Middle frontal gyrus (tissue), 1 donor: ENCODE data around the gene THAP7.

Source experiments
- DNase-seq: peaks from one replicate; pipeline ENCODE4 v3.0.0-alpha.2; 2015; ENCODE audit warnings: low spot score; ENCODE audit errors: extremely low spot score

The THAP7 gene

DNA sequence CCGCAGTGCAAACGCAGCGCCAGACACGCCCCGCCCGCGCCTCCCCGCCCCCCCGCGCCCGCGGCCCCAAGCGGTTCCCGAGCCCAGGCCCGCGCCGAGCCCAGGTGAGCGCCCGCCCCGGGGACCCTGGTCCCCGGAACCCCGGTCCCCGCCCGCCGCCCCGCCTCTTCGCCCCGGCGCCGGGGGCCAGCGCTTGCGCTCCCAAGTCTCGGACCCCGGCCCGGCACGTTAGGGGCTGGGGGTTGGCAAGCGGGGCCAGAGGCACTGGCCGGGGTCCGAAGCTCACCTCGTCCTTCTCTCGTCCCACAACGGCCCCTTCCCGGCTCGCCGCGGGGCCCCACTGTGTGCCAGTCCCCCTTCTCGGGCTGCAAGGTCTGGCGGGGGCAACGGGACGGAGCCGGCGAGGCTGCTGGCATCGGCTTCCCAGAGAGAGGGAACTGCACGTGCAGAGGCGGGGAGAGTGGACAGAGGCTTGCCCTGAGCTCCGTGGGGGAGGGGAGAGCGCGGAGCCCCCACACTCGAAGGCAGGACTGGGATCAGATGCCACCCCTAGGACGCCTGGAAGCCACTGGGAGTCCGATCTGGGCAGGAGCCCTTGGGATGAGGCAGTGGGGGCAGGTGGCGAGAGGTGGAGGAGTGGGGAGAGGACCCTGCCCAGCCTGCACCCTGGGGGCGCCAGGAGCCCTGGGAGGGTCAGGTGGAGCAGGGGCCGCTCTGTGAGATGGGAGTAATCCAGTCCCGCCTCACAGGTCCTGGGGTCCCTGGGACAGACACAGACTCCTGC, 36.6 kb downstream of the THAP7 start:
- DNase-seq = no peak

DNA sequence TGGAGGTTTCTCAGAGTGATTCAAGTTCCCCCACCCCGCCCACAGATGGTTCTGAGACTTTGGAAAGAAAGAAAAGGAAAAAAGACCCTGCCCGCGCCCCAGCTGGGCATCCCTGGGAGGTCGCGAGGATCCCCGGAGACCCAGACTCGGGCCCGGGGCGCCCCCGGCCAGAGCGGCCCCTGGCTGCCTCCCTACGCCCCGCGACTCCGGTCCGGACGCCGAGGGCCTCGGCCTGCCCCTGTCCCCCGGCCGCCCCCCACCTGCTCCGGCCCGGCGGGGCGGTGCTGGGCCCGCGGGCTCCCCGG, 37.2 kb downstream of the THAP7 start:
- no peak for DNase-seq

DNA sequence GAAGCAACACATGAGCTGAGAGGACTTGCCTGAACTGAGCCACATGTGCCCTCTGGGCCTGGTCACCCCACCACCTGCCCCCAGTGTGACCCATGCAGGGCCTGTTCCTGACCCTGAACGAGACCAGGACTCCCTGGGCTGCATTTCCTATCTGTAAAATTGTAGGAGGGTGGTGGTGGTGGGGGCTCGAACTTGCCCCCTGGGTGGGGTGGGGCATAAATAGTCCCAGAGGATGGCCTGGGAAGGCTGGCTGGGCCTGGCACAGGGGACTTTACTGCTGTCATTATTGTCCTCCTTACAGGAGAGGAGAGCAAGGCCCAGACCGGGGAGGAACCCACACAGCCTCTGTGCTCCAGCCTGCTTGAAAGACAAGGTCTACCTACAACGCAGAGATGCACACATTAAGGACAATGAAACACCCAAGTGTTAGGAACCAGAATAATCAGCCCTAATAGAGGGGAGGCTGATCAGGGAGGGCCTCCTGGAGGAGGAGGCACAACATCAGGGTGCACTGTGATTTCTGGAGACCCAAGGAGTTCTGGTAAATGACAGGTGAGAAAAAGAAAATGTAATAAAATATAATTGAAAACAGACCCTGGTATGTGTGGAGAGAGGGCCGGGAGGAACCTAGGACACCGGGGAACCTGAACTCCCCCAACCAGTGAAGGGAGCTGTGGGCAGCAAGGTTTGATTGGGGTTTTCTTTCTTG, 37.7 kb downstream of the THAP7 start:
- no peak for DNase-seq

DNA sequence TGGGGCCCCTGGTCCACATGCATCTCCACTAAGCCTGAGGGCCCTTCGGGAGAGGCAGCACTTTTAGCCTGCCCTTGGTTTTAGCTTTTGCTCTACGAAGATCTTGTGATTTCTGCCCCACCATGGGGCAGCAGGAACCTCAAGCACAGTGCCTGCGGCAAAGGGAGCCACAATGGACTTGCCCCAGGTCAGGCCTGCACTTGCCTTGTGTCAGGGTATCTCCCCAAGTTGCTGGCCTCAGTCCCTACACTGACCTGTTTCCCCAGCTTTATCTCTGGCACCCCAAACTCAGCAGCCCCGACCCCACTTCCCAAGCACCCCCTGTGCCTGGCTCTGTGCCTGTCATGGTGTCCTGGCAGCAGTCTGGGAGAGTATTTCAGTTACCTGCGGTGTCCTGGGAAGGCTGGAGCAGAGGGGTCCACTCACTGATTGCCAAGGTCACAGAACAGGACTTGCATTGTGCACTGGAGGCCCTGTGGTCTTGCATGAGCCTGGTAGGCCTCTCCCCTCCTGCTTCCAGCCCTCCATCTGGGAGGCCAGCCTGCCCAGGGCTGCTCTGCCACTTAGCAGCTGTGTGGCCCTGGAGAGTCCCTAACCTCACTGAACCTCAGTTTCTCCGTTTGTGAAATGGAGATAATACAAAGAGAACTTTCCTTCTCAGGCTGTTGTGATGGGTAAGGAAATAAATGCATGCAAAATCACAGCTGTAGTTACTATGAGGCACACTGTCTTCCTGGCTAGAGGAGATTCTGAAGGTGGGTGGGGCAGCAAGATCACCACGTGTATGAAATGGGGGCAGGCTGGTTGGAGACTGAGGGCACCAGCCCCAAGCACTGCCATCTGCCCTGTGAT, 38.5 kb downstream of the THAP7 start:
- DNase-seq = no peak

DNA sequence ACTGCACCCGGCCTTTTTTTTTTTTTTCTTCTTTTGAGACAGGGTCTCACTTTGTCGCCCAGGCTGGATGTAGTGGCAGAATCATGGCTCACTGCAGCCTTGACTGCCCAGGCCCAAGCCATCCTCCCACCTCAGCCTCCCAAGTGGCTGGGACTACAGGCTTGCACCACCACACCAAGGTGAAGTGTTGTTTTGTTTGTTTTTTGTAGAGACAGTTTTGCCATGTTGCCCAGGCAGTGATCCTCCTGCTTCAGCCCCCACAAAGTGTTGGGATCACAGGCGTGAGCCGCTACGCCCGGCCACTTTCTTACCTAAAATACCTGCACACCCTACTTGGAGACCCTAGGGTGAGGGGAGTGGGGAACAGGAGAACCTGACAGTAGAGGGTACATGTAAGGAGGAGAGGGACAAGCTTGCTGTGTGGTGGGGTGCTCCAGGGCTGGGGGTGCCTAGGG, 39.4 kb downstream of the THAP7 start:
- DNase-seq = no peak

DNA sequence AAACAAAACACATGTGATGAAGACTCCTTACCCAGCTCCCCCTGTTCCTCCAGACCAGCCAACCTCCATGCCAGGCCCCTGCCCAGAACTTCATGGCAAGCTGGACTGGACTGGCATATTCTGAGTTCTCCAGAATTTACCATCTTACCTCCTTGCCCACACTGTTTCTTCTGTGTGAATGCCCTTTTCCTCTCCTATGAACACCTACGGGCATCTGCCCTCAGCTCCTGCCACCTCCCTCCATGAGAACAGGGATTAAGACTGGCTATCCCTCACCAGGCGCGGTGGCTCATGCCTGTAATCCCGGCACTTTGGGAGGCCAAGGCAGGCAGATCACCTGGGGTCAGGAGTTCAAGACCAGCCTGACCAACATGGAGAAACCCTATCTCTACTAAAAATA, 41.3 kb downstream of the THAP7 start:
- DNase-seq = no peak

DNA sequence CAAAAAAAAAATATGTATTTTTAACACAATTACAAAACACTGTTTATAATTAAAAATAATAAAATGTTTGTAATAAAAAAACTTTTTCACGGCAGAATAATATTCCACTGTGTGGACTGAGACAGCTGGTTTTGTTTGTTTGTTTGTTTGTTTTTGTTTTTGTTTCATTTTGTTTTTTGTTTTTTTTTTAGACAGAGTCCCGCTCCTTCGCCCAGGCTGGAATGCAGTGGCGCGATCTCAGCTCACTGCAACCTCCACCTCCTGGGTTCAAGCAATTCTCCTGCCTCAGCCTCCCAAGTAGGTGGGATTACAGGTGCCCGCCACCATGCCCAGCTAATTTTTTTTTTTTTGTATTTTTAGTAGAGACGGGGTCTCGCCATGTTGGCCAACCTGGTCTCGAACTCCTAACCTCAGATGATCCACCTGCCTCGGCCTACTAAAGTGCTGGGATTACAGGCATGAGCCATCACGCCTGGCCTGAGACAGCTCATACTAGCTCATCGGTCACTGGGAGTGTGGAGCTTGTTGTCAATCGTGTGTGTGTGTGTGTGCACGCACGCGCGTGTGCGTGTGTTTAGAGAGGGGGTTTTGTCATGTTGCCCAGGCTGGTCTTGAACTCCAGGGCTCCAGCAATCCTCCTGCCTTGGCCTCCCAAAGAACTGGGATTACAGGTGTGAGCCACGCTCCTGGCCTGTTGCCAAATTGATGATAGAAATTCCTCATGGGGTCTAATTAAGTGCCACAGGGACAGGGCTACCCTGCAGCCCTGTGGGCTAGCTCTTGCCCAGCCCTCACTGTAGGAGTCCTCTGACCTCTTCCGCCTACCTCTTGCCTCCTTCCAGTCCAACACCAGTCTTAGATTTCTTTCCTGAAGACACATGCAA, 42.1 kb downstream of the THAP7 start:
- DNase-seq = no peak

DNA sequence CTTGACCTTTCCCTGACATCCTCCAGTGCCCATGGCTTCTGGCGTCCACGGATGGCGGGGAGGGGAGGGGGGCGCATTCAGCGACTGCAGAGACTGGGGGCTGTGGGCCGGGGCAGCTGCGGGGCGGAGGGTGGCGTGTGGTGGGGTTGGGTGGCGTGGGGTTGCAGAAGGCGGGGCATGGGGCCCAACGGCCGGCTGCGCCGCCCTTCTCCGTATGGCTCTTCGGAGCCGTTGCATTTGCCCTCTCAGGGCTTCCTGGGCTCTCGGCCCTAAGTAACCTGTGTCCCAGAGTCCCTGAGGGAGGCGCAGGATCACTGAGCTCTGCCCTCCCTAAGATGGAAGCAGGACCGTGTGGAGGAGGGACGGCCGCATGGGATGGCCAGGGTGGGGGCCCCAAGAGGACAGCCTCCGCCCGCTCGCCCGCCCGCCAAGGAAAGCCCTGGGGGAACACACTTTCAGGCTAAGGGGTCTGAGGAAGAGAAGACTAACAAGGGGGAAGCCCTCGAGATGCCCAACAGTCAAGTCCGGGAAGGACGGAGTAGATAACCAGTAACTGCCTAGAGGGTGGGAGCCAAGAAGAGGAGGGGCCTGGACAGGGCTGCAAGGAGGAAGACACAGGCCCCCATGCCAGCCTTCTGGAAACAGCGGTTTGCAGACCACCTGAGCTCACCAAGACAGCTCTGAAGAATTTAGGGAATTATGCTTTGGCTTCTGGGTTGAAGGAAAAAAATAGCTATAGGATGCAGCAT, 44.1 kb downstream of the THAP7 start:
- DNase-seq = no peak

DNA sequence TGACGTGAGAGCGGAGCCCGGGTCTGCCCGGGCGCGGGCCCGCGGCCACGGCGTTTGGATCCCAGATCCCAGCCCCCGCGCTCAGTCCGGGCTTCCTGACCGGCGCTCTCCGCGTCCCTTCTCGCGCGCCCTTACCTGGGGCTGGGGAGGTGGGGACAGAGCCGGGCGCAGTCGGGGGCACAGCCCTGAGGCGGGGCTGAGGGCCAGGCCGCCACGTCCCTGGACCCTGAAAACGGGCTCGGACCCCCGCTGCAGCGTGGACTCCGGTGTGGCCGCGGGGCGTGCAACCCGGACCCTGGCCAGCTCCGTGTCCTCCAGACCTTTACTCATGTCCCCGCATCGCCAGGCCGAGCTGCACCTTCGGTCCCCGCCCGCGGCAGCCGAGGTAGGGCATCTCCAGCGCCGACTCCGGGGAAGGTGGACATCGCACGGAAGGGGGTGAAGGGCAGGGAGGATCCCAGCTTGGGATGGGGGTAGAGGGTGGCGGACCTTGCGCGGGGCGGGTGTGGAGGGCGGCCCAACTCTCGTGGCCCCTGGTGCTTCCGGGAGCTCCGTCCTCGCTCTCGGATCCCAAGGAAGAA, 44.7 kb downstream of the THAP7 start:
- DNase-seq = no peak

DNA sequence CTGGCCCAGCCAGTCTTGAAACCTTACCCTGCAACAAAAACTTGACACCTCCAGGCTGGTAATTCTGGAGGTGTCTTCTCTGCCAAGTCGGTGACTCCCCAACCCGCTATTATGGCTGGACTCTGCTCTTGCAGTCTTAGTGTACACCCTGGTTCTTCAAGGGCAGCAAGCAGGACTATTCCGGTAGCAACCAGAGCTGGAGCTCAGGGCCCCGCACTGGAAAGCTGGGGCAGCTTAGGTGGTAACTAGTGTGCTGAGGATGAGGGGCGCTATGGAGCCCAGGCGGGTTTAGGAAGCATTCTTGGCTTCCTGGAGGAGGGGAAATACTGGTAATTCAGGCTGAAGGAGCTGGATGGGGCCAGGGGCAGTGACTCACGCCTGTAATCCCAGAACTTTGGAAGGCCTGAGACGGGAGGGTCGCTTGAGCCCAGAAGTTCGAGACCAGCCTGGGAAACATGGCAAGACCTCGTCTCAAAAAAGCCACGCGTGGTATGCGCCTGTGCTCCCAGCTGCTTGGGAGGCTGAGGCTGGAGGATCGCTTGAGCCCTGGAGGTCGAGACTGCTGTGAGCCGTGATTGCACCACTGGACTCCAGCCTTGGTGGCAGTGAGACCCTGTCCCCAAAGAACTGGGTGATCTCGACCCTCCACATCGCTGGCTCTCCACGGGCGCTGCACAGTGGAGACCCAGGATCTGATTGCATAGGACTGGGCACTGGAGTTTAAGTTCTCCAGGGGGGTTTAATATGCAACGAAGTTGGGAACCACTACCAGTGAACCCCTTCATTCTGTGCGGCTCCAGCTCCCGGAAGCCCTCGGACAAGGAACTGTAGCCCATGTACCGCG, 45.4 kb downstream of the THAP7 start:
- DNase-seq = no peak

DNA sequence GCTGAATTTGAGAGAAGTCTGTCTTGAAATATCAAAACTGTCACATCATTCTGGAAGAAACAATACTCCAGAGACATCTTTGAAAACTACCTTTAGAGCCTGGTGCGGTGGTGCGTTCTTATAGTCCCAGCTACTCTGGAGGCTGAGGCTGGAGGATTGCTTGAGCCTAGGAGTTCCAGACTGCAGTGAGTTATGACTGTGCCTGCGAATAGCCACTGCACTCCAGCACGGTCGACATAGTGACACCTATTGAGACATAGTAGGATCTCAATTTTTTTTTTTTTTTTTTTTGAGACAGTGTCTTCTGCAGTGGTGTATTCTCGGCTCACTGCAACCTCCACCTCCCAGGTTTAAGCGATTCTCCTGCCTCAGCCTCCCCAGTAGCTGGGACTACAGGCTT, 46.4 kb downstream of the THAP7 start:
- DNase-seq = no peak

DNA sequence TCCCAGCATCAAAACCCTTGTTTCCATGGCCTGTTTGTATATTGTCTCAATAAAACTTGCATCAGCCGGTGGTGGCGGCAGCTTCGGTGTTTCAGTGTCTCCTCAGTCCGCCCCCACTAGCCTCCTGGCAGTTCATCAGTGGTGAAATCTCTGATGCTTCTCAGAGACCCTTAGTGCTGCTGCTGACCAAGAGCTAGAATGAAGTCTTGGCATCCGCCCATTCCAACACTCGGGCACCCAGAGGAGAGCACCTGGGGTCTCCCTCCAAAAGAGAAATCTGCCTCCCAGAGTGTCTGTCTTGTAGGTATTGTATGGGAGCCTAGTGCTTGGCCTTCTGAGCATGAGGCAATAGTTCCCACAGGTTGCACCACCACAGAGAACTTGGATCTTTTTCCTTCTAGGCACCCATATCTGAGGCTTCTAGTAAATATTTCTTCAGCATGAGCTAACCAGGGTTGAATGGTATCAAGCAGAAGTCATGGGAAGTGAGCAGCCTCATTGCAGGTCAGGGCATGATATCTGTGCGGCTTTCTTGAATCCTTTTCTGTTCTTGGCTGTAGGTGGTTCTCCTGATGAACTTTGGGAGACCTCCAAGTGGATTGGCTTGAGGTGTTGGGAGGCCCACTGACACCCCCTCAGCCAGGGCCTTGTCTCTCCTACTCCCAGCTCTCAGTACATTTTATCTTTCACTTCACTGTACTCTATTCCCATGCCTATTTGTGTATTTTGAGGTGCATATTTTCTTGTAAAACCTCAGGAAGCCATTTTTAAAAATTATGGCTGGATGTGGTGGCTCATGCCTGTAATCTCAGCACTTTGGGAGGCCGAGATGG, 48.0 kb downstream of the THAP7 start:
- no peak for DNase-seq

DNA sequence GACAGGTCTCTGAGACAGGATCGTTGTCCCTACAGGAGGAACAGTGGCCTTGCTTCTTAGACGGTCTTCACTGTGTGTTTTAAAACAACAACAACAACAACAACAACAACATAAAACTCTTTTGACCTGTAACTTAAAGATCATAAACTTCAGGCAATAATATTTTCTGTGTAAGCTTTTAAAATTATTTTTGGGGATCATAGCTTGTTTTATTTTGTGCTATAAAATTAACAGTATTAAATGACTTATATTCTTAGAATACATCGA, 48.6 kb downstream of the THAP7 start:
- no peak for DNase-seq

DNA sequence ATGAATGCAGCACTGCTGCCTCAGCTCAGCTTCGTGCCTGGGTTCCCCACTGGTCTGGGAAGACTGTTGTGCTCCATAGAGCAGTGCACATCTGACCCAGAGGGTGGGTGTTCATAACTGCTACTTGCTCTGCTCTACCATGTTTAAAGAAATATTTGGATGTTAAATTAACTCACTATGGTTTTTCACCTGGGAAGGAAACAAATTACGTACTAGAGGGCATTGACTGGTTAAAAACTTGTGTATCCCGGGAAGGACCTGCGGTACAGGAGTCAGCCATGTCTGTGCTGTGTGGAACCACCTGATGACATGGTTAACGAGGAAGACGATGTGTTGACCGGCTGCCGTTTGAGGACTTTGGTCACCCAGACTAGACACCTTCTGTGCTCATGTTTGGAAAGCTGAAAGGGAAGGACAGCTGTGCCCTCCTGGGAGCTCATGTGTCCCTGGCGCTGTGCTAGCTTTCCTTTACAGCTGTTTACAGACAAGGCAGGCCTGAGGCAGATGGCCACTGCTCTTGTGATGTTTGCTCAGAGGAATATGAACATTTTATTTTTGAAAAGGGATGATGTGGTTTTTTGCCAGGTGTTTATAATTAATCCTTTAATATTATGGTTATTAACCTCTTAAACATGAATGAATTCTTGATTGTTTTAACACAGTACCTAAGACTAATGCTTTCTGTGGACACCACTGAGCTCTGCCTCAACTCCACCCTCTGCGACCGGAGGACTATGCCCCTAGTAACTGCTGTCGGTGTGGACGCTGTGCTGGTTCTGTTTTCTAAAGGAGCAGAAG, 49.2 kb downstream of the THAP7 start:
- no peak for DNase-seq

DNA sequence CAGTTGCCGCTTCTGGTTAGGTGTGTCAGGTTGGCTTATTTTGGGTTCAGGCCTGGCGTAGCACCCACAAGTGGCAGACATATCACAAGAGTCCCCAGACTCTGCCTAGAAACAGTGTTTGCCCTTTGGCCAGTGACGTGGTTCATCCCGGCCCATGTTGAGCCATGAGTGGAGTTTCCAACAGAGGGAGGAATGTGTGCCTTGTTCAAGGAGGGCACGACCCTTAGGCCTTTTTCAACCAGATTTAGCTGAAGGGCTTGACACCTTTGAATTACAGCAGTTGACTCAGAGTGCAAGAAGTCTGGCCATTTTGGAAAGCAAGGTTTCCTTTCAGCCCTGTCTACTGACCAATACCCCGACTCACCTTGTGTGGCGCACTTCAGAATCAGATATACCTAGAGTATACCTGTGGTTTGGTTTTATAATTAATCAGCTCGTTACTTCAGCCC, 50.0 kb downstream of the THAP7 start:
- no peak for DNase-seq

DNA sequence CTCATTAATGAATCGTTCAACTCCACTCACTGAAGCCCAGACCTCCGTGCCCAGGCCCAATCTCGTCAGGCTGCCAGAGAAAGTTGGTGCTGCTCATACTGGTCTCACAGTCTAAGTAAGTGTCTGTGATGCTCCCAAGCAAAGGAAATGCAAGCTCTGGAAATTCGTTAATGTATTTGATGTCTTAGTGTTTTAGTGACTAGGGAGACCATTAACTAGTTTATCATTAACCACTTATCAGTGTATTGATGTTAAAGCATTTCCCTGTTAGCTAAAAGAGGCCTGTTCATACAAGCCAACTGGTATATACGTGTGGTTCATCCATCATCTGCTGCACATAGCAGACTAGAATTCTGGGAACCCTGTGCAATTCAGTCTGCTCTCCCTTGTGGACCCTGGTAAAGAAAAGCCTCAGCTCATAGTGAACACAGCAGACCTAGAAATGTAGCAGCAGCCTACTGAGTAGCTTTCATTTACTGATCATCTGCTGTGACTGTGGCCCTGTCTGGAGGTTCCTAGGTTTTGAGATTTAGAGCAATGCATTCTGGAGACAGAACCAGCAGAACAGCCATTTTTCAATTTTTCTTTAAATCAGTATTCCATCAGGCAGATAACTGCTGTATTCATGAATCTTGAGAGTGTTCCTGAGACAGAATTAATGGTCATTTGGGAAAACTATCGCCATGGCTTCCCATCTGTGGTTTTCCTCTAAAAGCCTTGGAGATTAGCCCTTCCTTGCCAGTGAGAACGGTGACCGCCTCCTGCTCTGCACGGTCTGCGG, 50.6 kb downstream of the THAP7 start:
- DNase-seq = no peak

DNA sequence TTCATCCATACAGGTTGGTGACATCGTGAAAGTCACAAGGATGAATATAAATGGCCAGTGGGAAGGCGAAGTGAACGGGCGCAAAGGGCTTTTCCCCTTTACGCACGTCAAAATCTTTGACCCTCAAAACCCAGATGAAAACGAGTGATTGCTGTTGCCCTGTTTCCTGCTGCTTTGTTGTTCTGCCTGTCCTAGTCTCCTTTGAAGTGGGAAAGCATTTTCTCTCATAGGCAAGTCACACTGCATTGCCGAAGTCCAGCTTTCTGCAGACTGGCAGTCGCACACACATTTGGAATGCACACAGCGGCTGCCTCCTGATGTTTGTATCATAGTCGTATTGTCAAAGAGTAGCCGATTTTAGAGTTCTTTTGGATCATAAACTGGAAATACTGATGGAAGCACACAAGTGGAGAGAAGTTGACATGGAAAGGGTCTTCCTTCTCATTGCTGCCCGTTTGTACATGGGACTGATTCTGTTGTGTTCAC, 52.2 kb downstream of the THAP7 start:
- no peak for DNase-seq
